H1 (cell line): Measurements from ENCODE around the gene F7. TPM values are rescaled to one million over a fixed set of nuclear protein-coding genes. Genes with fewer than 3 reads are reported as not detected.

ENCODE experiments used
- polyA plus RNA-seq, 7 experiments: library from polyadenylated mRNA; depleted of rRNA in 3 of 7; stranded (reverse) in 5 of 7; unstranded in 2 of 7; fragments of >200 nt in 5 of 7; fragments of 200-250 nt in 2 of 7; gene quantifications; 1 replicate in 5 of 7; 2 replicates in 1 of 7; 4 replicates in 1 of 7; pipeline versions ENCODE4 v1.2.1 to v1.2.3, GENCODE V29; 2011 to 2013; ENCODE audit warnings: missing spikeins in 2 of 7, mixed read lengths in 2 of 7
- small RNA-seq: library from polyadenylated mRNA; stranded (forward); fragments of <200 nt; extraction: miRNeasy Mini kit (QIAGEN cat#:217004); gene quantifications from one replicate; pipeline ENCODE3, GENCODE V24; 2013; ENCODE audit not compliant: insufficient read depth
- total RNA-seq: library from RNA; stranded (reverse); fragmentation: NEBNext Ultra II Directional; extraction: Animal tissue kit (Norgen Biotek cat#: 25700); gene quantifications from 2 replicates; pipeline ENCODE4 v1.2.1, GENCODE V29; 2021

The F7 gene
- total and polyA plus RNA-seq, 2 of the 8 experiments (the other 6 are each of a cell fraction or from before 2014, with no cell fraction given), result 0.43 to 0.98 TPM

Small RNA genes lying within 50 kb of the gene (small RNA-seq; reads per million reads assigned to genes)
- not detected for gene AL137002.1

Other genes with a start within 250 kb of the F7 start
- gene MCF2L, start 136.6 kb upstream of the F7 start, total RNA-seq, result 22.9 and 24.4 TPM in 2 replicates
- 10.1 and 15.9 TPM in 2 replicates for gene MCF2L, start 136.6 kb upstream of the F7 start, polyA plus RNA-seq (2011; rRNA removed)
- gene F10, start 17.0 kb downstream of the F7 start, total RNA-seq, result 2.0 and 2.3 TPM in 2 replicates
- gene F10, start 17.0 kb downstream of the F7 start, polyA plus RNA-seq (2011; rRNA removed), result 3.5 and 4.2 TPM in 2 replicates
- not detected in 2 replicates for gene PROZ, start 52.9 kb downstream of the F7 start, total RNA-seq
- gene PROZ, start 52.9 kb downstream of the F7 start, polyA plus RNA-seq (2011; rRNA removed), result 0.05 TPM in 1 of 2 replicates, not detected in the other
- 72.8 and 75.1 TPM in 2 replicates for gene PCID2, start 102.9 kb downstream of the F7 start, total RNA-seq
- 53.8 and 72.4 TPM in 2 replicates for gene PCID2, start 102.9 kb downstream of the F7 start, polyA plus RNA-seq (2011; rRNA removed)
- gene CUL4A, start 103.8 kb downstream of the F7 start, total RNA-seq, result 99.3 and 101 TPM in 2 replicates
- 54.7 and 75.1 TPM in 2 replicates for gene CUL4A, start 103.8 kb downstream of the F7 start, polyA plus RNA-seq (2011; rRNA removed)
- 140 and 146 TPM in 2 replicates for gene LAMP1, start 191.4 kb downstream of the F7 start, total RNA-seq
- gene LAMP1, start 191.4 kb downstream of the F7 start, polyA plus RNA-seq (2011; rRNA removed), result 97.6 and 99.5 TPM in 2 replicates